DND-41 (cell line): ENCODE measurements around the gene GALNT18.

Experiments used
- ATAC-seq: fragments of 200-7000 bp; cut with Tn5 transposase; 3 replicates; pipeline ENCODE4 v1.9.1; 2021; ENCODE audit warnings: low read depth; ENCODE audit not compliant: insufficient read depth
- DNase-seq: peaks from one replicate; pipeline ENCODE4 v3.0.0-alpha.2; 2020
- H2AFZ ChIP-seq: 2 replicates; pipeline ENCODE4 v1.6.0; 2012; ENCODE audit warnings: low read depth, low read length
- H3K27ac ChIP-seq: 2 replicates; pipeline ENCODE4 v1.5.1; 2012; ENCODE audit warnings: low read length, inconsistent platforms
- H3K27me3 ChIP-seq: fragments of 200-600 bp; sonication (generic); 2 replicates; pipeline ENCODE4 v1.6.0; 2012; ENCODE audit warnings: low read length, mild to moderate bottlenecking, inconsistent platforms; ENCODE audit not compliant: insufficient read depth, poor library complexity
- H3K36me3 ChIP-seq: 2 replicates; pipeline ENCODE4 v1.5.1; 2012; ENCODE audit warnings: low read length, inconsistent platforms; ENCODE audit not compliant: insufficient read depth
- H3K4me1 ChIP-seq: 2 replicates; pipeline ENCODE4 v1.5.1; 2012; ENCODE audit warnings: mild to moderate bottlenecking, low read length; ENCODE audit not compliant: insufficient read depth
- H3K4me2 ChIP-seq: 2 replicates; pipeline ENCODE4 v1.6.0; 2012; ENCODE audit warnings: mild to moderate bottlenecking, moderate library complexity, low read length, inconsistent platforms; ENCODE audit not compliant: insufficient read depth
- H3K4me3 ChIP-seq, 2 experiments: fragments of 200-600 bp in 1 of 2; shearing (Covaris generic) in 1 of 2; 2 replicates each; pipeline ENCODE4 v1.5.1; 2012 to 2016; ENCODE audit warnings: inconsistent platforms in 2 of 2, low read length in 2 of 2, mild to moderate bottlenecking in 2 of 2, low read depth in 1 of 2, moderate library complexity in 1 of 2
- H3K79me2 ChIP-seq: 2 replicates; pipeline ENCODE4 v1.6.0; 2012; ENCODE audit warnings: low read length, inconsistent platforms; ENCODE audit not compliant: insufficient read depth
- H3K9ac ChIP-seq: 2 replicates; pipeline ENCODE4 v1.6.0; 2012; ENCODE audit warnings: low read depth, mild to moderate bottlenecking, inconsistent platforms, low read length, moderate library complexity
- H3K9me3 ChIP-seq: 2 replicates; pipeline ENCODE4 v1.5.1; 2012; ENCODE audit warnings: low read length, moderate library complexity, mild to moderate bottlenecking, inconsistent platforms; ENCODE audit not compliant: insufficient read depth, severe bottlenecking
- H4K20me1 ChIP-seq: 2 replicates; pipeline ENCODE4 v1.6.0; 2012; ENCODE audit warnings: low read length; ENCODE audit not compliant: insufficient read depth
- CTCF ChIP-seq: IDR thresholded peaks from 2 replicates; pipeline ENCODE4 v1.5.1; 2012; ENCODE audit warnings: borderline replicate concordance, low read length, moderate library complexity, mild to moderate bottlenecking; ENCODE audit not compliant: poor library complexity, severe bottlenecking; ENCODE audit errors: extremely low read depth
- EZH2 ChIP-seq: IDR thresholded peaks from 3 replicates; pipeline ENCODE4 v1.6.1; 2012; ENCODE audit warnings: borderline replicate concordance, low read depth, mild to moderate bottlenecking, moderate library complexity, low read length, inconsistent platforms; ENCODE audit not compliant: severe bottlenecking

Gene GALNT18

GRCh38 chr11:11382858-11383532 is 238.8 kb downstream of the GALNT18 start:
- Histone ChIP-seq H2AFZ (no peak overlapping the region), H3K9ac (no peak overlapping the region), H3K36me3 (no peaks in the 10 kb centered on the region), H3K4me3 (no peak overlapping the region), H3K4me2 (no peak overlapping the region), H3K27me3 (peaks cover 4% of the 10 kb centered on the region), H3K4me1 (no peaks in the 10 kb centered on the region), H4K20me1 (no peaks in the 10 kb centered on the region; the same call in 1 of the 2 replicates), H3K27ac (no peak overlapping the region), H3K9me3 (no peaks in the 10 kb centered on the region), H3K79me2 (no peaks in the 10 kb centered on the region)
- TF ChIP-seq CTCF: no peak
- no peak for TF ChIP-seq EZH2
- DNase-seq (no peak), ATAC-seq (no peak)

- Histone ChIP-seq H3K9ac (no peak overlapping the region), H4K20me1 (no peaks in the 10 kb centered on the region; the same call in 1 of the 2 replicates), H3K9me3 (no peaks in the 10 kb centered on the region), H3K4me3 (no peak overlapping the region), H3K27me3 (peaks cover 4% of the 10 kb centered on the region), H3K4me2 (no peak overlapping the region), H3K79me2 (no peaks in the 10 kb centered on the region), H3K4me1 (no peaks in the 10 kb centered on the region), H3K27ac (no peak overlapping the region), H3K36me3 (no peaks in the 10 kb centered on the region), H2AFZ (no peak overlapping the region)
- TF ChIP-seq EZH2: no peak
- no peak for TF ChIP-seq CTCF
- ATAC-seq: no peak
- no peak for DNase-seq
These were observed 240.2 kb downstream of the GALNT18 start for GRCh38 chr11:11381471-11382105.

GRCh38 chr11:11380883-11381282 is 240.9 kb downstream of the GALNT18 start:
- Histone ChIP-seq H3K9ac (no peak overlapping the region), H3K79me2 (no peaks in the 10 kb centered on the region), H3K36me3 (no peaks in the 10 kb centered on the region), H3K27me3 (peaks cover 4% of the 10 kb centered on the region), H3K9me3 (no peaks in the 10 kb centered on the region), H3K4me2 (no peak overlapping the region), H2AFZ (no peak overlapping the region), H4K20me1 (no peaks in the 10 kb centered on the region; the same call in 1 of the 2 replicates), H3K4me1 (no peaks in the 10 kb centered on the region), H3K27ac (no peak overlapping the region), H3K4me3 (no peak overlapping the region)
- DNase-seq: no peak
- no peak for ATAC-seq
- TF ChIP-seq EZH2 (no peak), CTCF (no peak)
